Fibroblast of the conjunctiva (primary cell): ENCODE results near the gene KIF26B.

Source experiments
- DNase-seq: peaks from one replicate; pipeline ENCODE4 v3.0.0-alpha.2; 2010; ENCODE audit warnings: low read depth

Gene KIF26B

GRCh38 chr1:245172829-245173228 is 18.0 kb downstream of the KIF26B start:
- DNase-seq, result no peak

DNA sequence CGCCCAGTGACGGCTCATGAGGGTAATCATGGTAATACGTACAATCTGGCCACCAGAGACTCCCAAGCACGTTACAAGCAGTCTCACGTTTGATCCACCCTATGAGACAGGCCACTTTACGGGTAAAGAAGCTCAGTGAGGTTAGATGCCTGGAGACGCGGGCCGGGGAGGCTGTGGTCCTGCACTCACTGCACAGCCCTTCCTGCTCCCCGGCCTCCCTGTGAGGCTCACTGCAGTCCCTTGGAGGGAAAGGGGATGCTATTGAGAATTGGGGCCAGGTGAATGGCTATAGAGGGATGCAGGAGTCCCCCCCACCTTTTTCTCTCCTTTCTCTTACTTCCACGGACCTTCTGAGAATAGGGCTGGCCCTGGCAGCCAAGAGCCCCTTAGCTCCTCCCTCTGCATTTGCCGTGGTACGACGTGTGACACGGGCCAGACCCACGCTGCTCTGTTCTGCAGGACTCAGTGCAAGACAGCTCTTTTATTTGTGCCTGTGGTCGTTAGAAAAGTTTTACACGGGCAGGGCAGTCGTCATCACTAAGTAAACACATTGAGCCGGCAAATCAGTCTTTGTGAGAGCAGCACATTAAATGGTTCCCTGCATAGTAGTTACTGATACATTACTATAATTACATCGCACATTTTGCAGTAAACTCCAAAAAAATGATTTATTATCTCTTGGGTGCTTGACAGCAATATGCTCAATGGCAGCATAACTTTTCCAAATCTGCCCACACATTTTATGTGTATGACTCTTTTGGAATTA is 18.8 kb downstream of the KIF26B start:
- DNase-seq, result no peak

DNA sequence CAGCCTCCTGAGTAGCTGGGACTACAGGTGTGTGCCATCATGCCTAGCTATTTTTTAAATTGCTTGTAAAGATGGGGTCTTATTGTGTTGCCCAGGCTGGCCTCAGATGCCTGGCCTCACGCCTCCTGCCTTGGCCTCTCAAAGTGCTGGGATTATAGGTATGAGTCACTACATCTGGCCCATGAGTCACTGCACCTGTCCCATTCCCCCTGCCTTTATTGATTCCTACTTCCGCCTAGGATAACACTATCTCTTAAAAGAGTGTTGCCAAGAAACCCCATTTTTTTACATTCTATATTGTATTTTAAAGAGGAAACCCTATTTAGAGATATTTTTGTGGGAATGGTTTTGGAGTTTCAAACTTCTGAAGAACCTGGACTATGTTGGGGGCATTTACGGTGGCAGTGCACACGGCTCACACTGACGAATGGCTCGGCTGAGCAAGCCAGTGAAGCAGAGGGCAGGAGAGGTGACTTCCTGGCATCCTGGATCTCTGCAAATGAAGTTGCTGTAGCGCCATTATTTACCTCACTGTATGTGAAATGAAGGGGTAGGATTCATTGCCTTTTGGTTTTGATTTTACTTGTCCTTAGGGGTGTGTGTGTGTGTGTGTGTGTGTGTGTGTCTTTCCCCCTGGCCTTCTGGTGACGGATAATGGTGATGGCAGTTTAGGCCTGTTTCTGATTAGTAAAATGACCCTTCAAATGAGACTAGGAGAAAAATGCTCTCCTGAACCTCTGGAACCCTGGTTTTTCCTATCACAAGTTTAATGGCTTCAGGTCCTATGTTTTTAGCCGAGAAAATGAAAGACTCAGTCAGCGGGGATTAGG is 22.5 kb downstream of the KIF26B start:
- no peak for DNase-seq

DNA sequence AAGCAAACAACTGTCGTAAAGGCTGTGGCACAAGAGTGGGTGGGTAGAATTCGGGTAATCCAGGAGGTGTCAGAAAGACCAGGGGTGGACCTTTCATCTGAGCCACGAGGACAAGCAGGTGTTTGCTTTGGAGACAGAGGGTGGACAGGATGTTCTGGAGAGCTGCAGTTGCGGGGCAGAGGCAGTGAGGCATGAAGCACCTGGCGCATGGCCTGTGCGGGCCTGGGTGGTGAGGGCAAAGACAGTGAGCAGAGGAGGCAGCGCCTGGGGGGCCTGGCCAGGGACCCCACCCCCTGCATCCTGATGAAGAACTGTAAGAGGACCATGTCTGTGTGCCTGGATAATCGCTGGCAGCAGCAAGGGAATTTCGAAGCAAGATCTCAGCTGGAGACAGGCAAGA is 24.9 kb downstream of the KIF26B start:
- DNase-seq, result no peak

DNA sequence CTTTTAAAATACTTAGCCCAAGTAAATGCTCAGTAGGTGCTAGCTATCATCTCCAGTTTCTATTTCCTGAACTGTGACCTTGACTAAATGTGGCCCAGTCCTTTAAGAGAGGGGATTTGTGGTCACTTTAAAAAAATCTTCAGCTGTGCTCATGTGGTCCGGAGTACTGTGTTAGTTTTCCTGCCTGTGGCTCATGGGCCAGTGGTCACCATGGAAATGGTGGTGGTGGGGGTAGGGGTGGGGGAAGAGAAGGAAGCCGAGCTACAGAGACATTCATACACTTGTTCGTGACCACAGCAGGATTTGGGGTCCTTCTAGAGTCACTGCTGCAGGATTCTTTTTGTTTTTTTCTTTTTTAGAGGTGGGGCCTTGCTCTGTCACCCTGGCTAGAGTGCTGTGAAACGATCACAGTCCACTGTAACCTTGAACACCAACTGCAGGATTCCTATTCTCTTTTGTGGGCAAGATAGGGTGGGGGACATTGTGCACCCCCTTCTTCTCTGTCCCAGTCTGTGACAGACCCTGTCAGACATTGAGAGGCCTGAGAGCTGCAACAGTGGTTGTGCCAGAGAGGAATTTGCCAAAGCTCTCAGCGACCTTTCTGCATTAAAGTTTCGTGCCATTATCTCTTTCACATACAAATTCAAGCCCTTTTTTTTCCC is 25.8 kb downstream of the KIF26B start:
- DNase-seq, result no peak

DNA sequence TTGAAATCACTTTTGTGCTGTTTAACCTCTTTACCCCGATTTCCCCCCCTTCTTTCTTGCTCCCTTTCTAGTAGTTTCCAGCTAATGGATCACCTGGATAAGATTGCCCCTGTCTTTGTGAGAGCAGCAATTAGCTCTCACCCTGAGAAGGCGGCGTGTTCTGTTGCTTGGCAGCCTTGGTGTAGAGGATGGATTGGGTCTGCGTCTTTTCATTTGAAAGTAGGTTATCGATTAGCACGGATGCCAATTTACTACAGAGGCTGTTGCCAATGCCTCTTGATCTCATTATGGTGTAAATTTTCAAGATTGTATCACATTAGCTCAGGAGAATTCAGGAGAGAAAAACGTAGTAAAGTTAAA is 26.4 kb downstream of the KIF26B start:
- DNase-seq, result no peak

- no peak for DNase-seq
These were observed 27.2 kb downstream of the KIF26B start for GRCh38 chr1:245182028-245182427.

DNA sequence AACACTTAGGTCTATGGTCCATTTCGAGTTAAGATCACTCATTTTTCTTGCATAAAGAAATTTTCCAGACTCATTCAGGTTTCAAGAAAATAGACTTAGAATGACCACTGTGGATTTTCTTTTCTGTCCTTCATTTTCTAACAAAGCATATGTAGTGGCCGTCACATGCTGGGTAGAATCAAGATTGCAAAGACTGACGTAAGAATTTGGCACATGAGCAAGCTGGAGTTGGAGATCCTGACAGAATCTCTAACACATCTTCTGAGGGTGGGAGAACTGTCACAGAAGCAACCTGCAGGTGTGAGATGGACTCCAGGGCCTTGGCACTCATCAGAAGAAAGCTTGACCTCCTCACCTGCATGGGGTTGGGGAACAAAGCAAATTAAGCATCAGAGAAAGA is 28.6 kb downstream of the KIF26B start:
- no peak for DNase-seq

DNA sequence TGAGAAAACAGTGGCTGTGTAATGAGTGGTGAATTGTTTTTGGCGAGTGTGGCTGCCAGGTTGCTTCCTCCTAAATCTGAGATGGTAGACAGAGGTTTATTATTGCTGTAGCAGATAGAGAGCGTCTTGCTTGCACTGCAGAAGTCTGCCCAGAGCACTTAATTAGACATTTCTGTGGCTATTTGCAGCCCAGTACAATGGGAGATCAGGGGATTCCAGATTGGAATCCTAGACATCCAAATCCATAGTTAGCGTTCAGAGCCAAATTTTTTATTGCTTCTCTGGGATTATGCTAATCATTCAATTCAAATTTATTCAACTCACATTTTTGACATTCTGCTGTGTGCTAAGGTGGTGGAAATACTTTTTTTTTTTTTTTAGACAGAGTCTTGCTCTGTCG is 30.0 kb downstream of the KIF26B start:
- DNase-seq, result no peak

DNA sequence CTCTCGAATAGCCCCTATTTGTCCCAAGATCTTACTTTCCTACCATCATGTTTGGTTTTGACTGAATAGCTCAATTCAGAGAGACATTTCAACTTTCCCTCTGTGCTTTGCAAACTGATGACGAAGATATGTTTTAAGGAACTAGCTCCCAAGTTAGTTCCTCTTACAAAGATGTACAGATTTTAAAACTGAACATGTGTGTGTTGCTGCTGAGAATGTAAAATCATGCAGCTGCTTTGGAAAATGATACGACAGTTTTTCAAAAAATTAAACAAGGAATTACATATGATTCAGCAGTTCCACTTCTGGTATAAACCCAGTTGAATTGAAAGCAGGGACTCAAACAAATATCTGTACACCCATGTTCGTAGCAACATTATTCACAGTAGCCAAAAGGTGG is 33.6 kb downstream of the KIF26B start:
- DNase-seq, result no peak

- no peak for DNase-seq
These were observed 40.6 kb downstream of the KIF26B start for GRCh38 chr1:245195398-245195797.

GRCh38 chr1:245197121-245197520 is 42.3 kb downstream of the KIF26B start:
- no peak for DNase-seq

GRCh38 chr1:245197911-245198379 is 43.2 kb downstream of the KIF26B start:
- DNase-seq, result no peak

- no peak for DNase-seq
These were observed 44.1 kb downstream of the KIF26B start for GRCh38 chr1:245198748-245199516.

DNA sequence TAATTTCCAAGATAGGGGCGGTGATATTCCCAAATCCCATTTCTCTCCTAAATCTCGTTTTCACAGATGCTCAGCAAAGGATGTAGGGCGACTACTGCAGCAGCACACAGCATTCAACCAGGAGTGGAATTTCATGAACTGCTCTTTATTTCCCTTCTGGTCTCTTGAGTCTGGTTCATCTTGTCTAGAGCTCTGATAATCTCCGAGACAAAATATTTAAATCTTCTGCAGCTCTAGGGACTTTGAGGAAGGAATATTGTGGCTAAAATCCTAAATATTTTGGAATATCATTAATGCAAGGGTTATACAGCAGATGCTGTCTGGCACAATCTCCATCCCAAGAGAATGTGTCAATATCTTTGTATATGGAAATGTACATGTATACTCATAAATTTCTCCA is 45.4 kb downstream of the KIF26B start:
- DNase-seq, result no peak

DNA sequence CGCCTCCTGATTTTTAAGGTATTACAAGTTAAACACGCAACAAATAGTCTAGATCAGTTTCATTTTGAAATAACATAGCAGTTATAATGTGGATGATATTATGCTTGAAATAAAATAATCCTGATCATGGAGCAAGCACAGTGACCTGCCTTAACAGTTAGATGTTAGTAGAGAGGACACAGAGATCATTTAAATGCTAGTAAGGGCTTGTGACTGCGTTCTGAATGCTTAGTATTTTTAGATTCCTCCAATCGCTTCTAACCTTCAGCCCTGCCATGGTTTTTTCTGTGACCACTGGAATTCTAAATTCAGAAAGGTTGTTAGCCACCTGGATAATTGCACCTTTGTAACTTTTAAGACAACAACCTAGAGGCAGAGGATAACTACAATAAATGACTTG is 46.4 kb downstream of the KIF26B start:
- no peak for DNase-seq

- no peak for DNase-seq
These were observed 47.0 kb downstream of the KIF26B start for GRCh38 chr1:245201827-245202226.

GRCh38 chr1:245205396-245205795 is 50.6 kb downstream of the KIF26B start:
- DNase-seq, result no peak

- no peak for DNase-seq
These were observed 51.1 kb downstream of the KIF26B start for GRCh38 chr1:245205864-245206263.

GRCh38 chr1:245207056-245207638 is 52.4 kb downstream of the KIF26B start:
- DNase-seq, result no peak

- DNase-seq, result no peak
These were observed 53.0 kb downstream of the KIF26B start for GRCh38 chr1:245207801-245208200.
